Ishikawa (cell line): ENCODE data around the gene PRPF40A.

Experiments
- CEBPB ChIP-seq: IDR thresholded peaks from 2 replicates; pipeline ENCODE4 v1.6.1; 2012
- CREB1 ChIP-seq: IDR thresholded peaks from 2 replicates; pipeline ENCODE4 v1.6.1; 2012; ENCODE audit warnings: low read depth
- EGR1 ChIP-seq: IDR thresholded peaks from 2 replicates; pipeline ENCODE4 v1.6.1; 2012
- EP300 ChIP-seq: IDR thresholded peaks from 2 replicates; pipeline ENCODE4 v1.6.1; 2012; ENCODE audit warnings: borderline replicate concordance
- FOXM1 ChIP-seq: IDR thresholded peaks from 2 replicates; pipeline ENCODE4 v1.6.1; 2012; ENCODE audit warnings: low read depth, borderline replicate concordance
- NFIC ChIP-seq: IDR thresholded peaks from 2 replicates; pipeline ENCODE4 v1.6.1; 2012
- RAD21 ChIP-seq: IDR thresholded peaks from 2 replicates; pipeline ENCODE4 v1.6.1; 2012; ENCODE audit warnings: low read depth
- TAF1 ChIP-seq: IDR thresholded peaks from 2 replicates; pipeline ENCODE4 v1.6.1; 2012; ENCODE audit warnings: low read depth, mild to moderate bottlenecking
- TCF12 ChIP-seq: IDR thresholded peaks from 2 replicates; pipeline ENCODE4 v1.6.1; 2012; ENCODE audit warnings: low read depth
- TEAD4 ChIP-seq: IDR thresholded peaks from 2 replicates; pipeline ENCODE4 v1.6.1; 2012
- YY1 ChIP-seq: IDR thresholded peaks from 2 replicates; pipeline ENCODE4 v1.6.1; 2012; ENCODE audit warnings: low read depth
- ZBTB7A ChIP-seq: IDR thresholded peaks from 2 replicates; pipeline ENCODE4 v1.6.1; 2012; ENCODE audit warnings: low read depth
- TF ChIP-seq, protein P1 (sequence below): IDR thresholded peaks from 2 replicates; pipeline ENCODE4 v1.6.1; 2012; ENCODE audit warnings: low read depth, mild to moderate bottlenecking
- TF ChIP-seq, protein P2 (sequence below): IDR thresholded peaks from 2 replicates; pipeline ENCODE4 v1.6.1; 2012
- TF ChIP-seq, protein P3 (sequence below): IDR thresholded peaks from 2 replicates; pipeline ENCODE4 v1.6.1; 2012

Gene PRPF40A

DNA sequence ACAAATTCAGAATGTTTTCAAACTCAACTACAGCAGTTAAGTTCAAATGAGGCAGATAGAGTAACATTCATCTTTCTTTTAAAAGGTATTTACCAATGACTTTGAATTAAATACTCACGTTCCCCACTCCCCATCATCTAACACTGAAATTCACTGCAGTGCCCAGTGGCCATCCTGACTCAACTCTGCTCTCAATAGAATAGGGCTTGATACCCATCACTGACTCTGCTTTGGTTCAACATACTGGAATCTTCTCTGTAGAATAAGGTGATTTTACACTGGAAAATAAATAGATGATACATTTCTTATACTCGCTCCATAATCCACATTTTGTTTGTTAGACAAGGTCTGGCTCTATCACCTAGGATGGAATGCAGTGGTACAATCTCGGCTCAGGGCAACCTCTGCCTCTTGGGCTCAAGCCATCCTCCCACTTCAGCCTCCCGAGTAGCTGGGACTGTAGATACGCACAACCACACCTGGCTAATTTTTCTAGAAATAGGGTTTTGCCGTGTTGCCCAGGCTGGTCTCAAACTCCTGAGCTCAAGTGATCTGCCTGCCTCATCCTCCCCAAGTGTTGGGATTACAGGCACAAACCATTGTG is 66.4 kb downstream of the PRPF40A start:
- TF ChIP-seq, protein P1, sequence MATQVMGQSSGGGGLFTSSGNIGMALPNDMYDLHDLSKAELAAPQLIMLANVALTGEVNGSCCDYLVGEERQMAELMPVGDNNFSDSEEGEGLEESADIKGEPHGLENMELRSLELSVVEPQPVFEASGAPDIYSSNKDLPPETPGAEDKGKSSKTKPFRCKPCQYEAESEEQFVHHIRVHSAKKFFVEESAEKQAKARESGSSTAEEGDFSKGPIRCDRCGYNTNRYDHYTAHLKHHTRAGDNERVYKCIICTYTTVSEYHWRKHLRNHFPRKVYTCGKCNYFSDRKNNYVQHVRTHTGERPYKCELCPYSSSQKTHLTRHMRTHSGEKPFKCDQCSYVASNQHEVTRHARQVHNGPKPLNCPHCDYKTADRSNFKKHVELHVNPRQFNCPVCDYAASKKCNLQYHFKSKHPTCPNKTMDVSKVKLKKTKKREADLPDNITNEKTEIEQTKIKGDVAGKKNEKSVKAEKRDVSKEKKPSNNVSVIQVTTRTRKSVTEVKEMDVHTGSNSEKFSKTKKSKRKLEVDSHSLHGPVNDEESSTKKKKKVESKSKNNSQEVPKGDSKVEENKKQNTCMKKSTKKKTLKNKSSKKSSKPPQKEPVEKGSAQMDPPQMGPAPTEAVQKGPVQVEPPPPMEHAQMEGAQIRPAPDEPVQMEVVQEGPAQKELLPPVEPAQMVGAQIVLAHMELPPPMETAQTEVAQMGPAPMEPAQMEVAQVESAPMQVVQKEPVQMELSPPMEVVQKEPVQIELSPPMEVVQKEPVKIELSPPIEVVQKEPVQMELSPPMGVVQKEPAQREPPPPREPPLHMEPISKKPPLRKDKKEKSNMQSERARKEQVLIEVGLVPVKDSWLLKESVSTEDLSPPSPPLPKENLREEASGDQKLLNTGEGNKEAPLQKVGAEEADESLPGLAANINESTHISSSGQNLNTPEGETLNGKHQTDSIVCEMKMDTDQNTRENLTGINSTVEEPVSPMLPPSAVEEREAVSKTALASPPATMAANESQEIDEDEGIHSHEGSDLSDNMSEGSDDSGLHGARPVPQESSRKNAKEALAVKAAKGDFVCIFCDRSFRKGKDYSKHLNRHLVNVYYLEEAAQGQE, result no peak
- TF ChIP-seq FOXM1, result no peak
- TF ChIP-seq, protein P2, sequence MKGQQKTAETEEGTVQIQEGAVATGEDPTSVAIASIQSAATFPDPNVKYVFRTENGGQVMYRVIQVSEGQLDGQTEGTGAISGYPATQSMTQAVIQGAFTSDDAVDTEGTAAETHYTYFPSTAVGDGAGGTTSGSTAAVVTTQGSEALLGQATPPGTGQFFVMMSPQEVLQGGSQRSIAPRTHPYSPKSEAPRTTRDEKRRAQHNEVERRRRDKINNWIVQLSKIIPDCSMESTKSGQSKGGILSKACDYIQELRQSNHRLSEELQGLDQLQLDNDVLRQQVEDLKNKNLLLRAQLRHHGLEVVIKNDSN, result no peak
- TF ChIP-seq TCF12, result no peak
- TF ChIP-seq TAF1, result no peak
- no peak for TF ChIP-seq RAD21
- no peak for TF ChIP-seq TEAD4
- no peak for TF ChIP-seq NFIC
- no peak for TF ChIP-seq CEBPB
- no peak for TF ChIP-seq ZBTB7A
- TF ChIP-seq, protein P3, sequence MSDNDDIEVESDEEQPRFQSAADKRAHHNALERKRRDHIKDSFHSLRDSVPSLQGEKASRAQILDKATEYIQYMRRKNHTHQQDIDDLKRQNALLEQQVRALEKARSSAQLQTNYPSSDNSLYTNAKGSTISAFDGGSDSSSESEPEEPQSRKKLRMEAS, result no peak
- no peak for TF ChIP-seq EP300
- TF ChIP-seq EGR1, result no peak
- no peak for TF ChIP-seq YY1
- TF ChIP-seq CREB1, result no peak

- no peak for TF ChIP-seq CREB1
- TF ChIP-seq, protein P1, result no peak
These were observed 67.3 kb downstream of the PRPF40A start for GRCh38 chr2:152649997-152650396.

DNA sequence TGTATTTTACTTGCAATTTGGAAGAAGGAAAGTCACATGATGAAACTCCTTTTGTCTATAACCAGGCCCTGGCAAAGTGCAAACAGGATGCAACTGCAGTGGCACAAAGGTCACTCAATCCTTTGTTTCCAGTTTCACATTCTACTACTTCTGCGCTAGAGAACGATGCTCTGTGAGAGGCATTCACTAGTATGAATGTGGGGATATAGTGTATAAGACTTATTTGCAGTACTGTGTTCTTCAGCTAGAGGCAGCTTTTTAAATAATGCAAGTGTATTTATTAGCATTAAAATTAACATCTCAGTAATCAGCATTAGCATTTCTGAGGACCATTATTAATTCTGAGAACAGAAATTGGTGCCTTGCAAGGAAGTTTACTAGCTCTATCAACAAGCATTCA is 68.9 kb downstream of the PRPF40A start:
- TF ChIP-seq EGR1 (no peak), ZBTB7A (no peak), RAD21 (no peak), TAF1 (no peak), TCF12 (no peak), YY1 (no peak), CEBPB (no peak), TEAD4 (no peak), FOXM1 (no peak), NFIC (no peak)
- TF ChIP-seq, protein P3, result no peak
- TF ChIP-seq, protein P2, result no peak
- TF ChIP-seq, protein P1, result no peak

GRCh38 chr2:152647552-152647951 is 69.7 kb downstream of the PRPF40A start:
- no peak for TF ChIP-seq FOXM1
- TF ChIP-seq EGR1, result no peak
- no peak for TF ChIP-seq NFIC
- no peak for TF ChIP-seq ZBTB7A
- TF ChIP-seq, protein P1, result no peak
- no peak for TF ChIP-seq EP300
- TF ChIP-seq, protein P2, result no peak
